ENCODE results near the gene TEAD1. TPM values are rescaled to one million over a fixed set of nuclear protein-coding genes. Genes with fewer than 3 reads are reported as not detected.

The TEAD1 gene
- total RNA-seq, 1 donor: under 0.01 TPM

DNA sequence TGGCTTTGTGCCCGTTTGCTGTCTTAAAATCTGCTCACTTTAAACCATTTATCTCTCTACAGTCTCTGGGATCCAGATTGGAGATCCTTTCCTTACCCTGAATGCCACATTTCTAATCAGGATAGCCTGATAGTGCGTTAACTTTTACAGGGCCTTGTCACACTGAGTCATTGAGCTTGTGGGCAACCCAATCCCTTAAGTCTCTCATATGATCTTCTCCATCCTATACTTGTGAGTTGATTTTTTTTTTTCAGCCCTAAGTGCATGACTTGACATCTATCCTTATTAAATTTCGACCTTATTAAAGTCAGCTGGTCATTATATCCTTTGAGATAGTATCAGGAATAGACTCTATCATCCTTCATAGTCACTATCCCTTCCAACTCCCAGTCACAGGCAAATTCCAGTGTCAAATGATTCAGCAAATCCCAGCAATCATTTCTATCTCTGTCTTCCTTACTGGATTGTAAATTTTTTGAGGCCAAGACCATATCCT lies 57.7 kb downstream of the TEAD1 start:
- DNase-seq (ENCODE audit: low read depth in 2 of 3, low spot score in 2 of 3): no peak

DNA sequence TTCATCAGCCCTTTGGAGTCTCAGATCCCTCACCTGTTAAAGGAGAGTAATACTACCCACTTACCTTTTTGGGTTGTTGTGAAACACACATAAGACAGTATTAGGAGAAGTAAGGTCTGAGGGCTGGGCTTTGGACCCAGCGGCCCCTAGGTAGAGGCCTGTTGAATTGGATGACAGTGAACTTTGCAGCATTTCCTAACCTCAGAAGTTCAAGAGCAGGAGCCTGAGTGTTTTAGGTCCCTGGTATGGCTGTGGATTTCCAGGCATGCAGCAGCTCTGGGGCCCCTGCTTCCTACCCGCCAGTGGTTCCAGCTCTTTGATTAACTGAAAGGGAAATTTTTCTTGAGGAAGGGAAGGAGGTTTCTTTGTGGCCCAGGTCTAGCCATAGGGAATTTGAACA lies 58.9 kb downstream of the TEAD1 start:
- no peak for DNase-seq (ENCODE audit: low read depth in 2 of 3, low spot score in 2 of 3)

DNA sequence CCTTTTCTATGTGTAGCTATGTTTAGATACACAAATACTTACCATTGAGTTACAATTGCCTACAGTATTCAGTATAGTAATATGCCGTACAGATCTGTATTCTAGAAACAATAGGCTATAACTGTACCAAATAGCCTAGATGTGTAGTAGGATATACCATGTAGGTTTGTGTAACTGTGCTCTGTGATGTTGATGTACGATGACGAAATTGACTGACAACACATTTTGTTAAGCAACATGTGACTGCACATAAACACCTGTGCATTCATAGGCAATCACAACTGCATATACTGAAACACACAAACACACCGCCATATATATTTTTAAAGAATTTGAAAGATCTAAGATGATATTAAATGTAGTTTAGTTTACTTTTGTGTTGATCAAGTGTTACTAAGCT lies 60.4 kb downstream of the TEAD1 start:
- no peak for DNase-seq (ENCODE audit: low read depth in 2 of 3, low spot score in 2 of 3)

DNA sequence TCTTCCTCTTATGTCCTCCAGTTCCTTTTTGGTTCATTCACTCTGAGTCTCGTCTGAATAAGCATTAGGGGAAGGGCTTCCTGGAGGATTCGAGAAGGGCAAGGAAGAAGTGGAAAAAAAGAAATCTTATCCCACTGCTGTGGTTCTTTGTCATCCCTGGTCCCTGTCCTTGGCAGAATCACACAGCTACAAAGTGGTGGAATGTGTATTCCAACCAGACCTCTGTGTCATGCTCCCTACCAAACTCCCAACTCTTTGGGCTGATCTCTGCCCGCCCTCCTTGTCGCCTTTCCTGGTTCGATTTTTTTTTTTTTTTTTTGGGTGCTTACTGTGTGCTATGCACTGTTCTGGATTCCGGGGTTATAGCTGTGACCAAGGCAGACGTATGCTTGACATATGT lies 61.0 kb downstream of the TEAD1 start:
- DNase-seq (ENCODE audit: low read depth in 2 of 3, low spot score in 2 of 3): no peak

DNA sequence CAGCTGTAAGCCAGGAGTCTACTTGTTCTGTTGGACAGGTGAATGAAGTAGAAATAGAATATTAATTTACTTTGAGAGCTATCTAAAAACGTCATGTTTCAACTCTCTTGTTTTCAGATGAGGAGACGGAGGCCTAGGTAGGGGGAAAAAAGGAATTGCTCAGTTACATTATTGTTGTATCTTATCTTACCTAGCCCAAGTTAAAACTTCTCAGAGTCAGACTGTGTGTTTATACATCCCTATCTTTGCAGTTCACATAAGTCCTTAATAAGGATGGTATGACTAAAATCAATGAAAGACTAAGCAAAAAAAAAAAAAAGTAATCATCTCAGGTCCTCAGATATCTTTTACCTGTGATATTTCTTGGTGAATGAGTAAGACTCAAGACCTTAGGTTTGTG lies 62.8 kb downstream of the TEAD1 start:
- no peak for DNase-seq (ENCODE audit: low read depth in 2 of 3, low spot score in 2 of 3)

DNA sequence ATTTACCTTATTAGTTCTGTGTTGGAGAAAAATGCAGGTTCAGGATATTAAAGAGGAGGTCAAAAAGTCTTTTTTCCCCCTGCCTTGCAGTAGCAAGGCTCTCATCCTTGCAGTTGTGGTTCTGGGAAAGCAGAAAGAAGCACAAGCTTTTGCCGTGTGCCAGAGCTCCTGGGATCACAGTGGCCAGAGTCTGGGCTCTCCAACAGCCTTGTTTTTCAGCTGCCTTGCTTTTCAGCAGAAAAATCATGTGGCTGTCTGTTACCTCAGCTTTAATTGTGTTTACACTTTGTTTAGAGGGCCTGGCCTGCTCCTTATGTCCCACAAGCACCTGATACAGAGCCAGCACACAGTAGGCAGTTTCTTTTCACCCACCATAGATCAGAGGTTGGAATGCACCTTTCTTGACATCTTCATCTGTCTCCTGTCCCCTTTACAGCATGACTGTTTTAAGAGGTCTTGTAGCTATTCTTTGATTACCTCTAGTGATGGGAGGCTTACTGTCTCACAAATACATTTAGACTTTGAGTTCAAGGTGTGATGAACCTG lies 67.5 kb downstream of the TEAD1 start:
- DNase-seq (ENCODE audit: low read depth in 2 of 3, low spot score in 2 of 3): no peak

DNA sequence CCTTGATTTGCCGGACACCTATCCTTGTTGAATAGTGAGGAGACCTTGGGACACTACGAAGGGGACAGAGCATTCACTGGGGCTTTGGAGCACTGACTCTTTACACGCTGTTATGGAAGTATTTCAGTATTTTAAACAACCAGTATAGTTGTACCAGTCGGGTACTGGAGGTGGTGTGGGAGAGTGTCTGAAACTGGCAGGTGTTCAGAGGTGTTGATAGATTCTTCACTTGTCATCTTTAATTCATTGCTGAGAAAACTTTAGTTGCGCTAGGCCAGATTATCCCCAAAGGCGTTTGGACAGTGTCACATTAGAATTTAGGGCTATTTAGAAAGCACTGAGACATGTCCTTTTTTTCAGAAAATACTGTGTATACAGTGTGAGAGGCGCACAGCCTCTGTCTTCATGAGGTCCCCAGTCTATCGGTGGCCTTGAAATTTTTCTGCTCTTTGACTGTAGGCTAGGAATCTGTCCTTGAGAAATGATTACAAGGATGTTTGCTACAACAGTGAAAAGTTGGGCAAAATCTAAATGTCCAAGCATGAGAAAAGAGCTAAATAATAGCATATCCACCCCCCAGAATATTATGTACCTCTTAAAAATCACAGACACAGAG lies 69.7 kb downstream of the TEAD1 start:
- DNase-seq (ENCODE audit: low read depth in 2 of 3, low spot score in 2 of 3): no peak

DNA sequence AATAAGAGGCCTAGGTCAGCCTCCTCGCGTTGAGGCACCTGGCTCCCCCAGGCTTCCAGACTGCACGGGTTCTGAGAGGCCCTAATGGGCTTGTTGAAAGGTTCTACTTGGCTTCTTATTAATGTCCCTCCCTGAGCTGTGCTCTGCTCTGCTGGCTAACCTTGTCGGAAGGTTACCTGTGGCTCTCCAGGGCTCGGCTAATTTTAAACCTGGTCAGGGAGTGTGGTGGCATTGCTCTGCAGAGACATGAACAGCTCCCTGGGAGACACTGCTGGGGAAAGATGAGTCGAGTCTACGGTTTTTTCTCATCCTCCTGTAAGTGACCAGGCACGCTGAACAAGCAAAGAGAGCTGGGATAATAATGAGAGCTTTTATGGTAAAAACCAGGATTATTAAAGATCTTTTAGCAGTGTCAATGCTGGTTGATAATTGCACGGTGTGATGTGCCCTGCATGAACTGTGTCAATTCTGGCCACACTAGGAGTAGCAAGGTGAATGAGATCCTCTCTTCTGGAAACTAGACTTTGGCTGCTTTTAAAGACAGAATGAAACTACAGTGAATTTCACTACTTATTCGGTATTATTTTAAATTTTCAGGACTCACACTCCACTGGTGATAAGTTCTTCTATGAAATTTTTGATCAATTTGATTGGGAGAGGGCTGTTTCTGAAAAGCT lies 70.7 kb downstream of the TEAD1 start:
- DNase-seq (ENCODE audit: low read depth in 2 of 3, low spot score in 2 of 3): no peak

DNA sequence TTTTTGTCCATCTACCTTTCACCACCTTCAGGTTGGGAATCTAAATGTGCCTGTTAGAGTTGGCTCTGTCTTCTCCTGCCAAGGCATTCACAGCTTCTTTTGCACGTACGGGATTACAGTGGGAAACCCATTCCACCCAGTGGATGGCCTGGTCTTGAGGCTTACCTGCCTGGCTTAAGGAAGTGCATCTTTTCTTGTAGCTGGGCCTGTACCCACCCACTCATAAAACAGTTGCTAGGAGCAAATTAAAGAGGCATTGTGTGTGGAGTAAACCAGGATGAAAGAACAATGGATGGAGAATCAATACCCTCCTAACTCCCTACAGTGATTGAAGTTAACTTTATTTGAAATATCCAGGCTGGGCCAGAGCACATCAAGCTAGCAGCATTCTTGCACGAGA lies 71.6 kb downstream of the TEAD1 start:
- DNase-seq (ENCODE audit: low read depth in 2 of 3, low spot score in 2 of 3): no peak

DNA sequence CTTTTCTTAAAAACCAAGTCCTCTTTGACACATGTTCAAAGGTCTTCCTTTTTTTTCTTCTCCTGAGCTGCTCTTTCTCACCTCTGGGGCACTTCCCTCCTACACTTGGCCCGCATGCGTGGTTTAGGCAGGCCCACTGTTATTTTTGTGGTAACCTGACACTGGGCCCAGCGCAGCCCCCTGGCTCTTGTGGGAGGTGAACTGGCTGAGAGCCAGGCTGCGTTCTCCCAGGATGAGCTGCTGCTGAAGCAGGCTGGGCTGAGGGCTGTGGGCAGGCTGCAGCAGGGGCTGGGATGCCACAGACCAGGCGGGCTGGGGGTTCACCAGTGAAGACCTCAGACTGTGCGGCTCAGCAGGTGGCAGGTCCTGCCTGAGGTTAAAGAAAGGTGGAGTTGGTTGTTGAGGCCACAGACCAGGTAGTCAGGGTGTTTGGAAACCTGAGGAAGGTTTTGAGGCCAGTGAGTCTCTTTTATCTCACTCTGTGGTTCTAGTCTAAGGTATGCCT lies 72.4 kb downstream of the TEAD1 start:
- no peak for DNase-seq (ENCODE audit: low read depth in 2 of 3, low spot score in 2 of 3)

DNA sequence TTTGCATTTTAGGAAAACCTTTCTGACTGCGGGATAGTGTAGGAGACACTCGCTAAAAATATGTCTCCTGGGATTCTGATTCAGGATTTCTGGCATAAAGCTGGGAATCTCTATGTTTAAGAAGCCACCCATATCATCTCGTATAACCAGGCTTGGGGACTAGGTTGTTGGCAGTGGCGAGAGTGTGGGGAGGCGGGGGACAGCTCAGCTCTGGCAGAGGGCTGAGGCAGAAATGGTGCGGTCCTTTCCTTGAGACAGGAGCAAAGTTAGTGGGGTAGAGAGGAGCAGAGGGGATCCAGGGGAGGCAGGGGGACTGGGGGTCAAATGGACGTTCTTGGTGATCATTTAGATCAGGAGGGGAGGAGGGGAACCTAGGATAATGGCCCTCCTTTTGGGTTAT lies 74.3 kb downstream of the TEAD1 start:
- DNase-seq (ENCODE audit: low read depth in 2 of 3, low spot score in 2 of 3): no peak

DNA sequence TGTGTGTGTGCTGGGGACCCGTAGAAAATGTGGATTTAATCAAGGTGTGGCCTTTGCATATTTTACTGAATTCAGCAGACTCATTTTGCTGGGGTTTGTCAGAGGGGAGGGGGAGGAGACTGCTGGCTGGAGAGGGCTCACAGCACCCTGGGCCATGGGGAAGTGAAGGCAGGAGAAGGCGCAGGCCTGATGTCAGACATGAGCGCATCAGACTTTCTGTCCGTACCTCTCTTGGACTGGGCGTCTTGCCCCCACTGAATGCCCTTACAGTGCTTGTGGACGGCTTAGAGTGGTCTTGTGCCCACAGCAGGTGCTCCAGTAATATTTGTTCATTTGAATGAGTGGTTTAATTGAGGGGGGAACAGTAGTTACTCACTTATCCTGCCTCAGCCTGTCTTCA lies 75.2 kb downstream of the TEAD1 start:
- DNase-seq (ENCODE audit: low read depth in 2 of 3, low spot score in 2 of 3): no peak

DNA sequence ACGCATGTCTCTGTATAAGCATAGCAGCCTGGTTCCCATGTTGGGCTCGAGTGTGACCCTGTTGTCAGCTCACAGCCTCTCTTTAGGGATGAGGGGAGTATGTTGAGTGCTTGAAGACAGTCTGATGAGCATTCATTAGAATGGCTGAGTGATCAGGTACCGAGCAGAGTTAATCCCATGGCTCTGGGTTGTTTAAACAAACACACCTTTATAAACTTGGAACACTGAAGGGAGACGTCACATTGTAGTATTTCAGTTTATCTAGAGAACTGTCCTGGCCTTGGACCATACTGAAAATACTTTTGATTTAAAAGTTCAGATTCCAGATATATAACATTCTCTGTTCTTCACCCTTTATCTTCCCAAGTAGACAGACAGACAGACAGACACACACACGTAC lies 76.0 kb downstream of the TEAD1 start:
- DNase-seq (ENCODE audit: low read depth in 2 of 3, low spot score in 2 of 3): no peak

DNA sequence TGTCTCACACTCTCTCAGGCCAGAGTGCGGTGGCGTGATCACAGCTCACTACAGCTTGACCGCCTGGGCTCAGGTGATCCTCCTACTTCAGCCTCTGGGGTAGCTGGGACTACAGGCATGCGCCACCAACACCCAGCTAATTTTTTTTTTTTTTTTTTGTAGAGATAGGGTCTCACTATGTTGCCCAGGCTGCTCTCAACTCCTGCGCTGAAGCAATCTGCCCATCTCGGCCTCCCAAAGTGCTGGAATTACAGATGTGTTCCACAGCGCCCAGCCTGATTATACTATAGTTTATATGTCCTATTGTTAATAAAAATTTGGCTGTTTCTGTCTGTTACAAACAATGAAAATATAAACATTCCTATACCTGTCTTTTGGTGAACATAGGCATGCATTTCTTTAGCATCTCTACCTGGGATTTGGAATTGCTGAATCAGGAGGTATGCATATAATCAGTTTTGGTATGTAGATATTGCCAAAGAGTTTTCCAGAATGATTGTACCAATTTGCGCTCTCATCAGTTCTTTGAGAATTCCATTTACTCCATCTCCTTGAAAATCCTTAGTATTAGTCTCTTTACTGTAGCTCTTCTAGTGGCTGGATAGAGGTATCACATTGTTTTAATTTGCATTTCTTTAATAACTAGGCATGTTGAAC lies 78.8 kb downstream of the TEAD1 start:
- DNase-seq (ENCODE audit: low read depth in 2 of 3, low spot score in 2 of 3): no peak

DNA sequence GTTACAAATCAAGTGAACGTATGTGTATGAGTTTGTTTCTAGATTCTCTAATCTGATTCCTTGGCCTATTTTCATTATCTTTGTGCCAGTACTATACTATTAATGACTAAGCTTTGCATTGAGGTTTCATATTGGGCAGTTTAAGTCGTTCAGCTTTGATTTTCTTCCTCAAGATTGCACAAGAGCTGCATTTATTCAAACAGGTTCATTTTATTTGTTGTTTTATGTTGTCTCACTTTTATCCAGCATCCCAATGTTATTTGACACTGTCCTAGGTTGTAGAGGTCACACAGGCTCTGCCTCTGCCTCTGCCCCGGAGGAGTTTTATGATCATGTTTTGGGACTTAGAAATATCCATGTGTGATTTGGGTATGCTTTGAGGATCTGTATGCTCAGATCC lies 79.8 kb downstream of the TEAD1 start:
- no peak for DNase-seq (ENCODE audit: low read depth in 2 of 3, low spot score in 2 of 3)

DNA sequence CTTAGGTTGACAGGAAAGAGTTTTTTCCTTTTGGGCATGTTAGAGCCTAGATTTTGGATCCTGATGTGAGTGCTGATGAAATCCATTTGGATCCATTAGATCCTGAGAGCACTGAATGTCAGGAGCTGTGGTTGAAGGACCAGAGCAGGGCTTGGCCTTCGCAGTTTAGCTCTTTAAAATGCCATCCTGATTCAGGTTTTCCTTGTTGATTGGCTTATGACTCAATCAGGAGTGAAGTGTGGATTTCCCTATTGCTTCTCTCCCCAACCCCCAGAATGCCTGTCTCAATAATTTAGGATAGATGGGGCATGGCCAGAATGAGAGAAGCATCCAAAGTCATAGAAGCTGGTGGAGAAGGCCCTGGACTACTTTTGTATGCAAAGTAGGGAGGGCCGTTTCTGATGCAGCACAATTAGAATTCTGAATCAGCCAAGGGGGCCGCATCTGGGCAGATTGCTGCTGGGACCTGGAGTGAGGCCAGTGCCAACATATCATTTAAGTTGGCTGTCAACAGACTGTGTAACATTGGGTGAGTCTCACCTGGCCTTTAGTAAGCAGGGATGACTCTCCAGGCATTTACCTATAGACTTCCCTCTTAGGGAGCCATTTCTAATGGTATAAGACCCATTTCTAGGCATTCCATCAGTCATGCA lies 80.5 kb downstream of the TEAD1 start:
- DNase-seq (ENCODE audit: low read depth in 2 of 3, low spot score in 2 of 3): no peak

DNA sequence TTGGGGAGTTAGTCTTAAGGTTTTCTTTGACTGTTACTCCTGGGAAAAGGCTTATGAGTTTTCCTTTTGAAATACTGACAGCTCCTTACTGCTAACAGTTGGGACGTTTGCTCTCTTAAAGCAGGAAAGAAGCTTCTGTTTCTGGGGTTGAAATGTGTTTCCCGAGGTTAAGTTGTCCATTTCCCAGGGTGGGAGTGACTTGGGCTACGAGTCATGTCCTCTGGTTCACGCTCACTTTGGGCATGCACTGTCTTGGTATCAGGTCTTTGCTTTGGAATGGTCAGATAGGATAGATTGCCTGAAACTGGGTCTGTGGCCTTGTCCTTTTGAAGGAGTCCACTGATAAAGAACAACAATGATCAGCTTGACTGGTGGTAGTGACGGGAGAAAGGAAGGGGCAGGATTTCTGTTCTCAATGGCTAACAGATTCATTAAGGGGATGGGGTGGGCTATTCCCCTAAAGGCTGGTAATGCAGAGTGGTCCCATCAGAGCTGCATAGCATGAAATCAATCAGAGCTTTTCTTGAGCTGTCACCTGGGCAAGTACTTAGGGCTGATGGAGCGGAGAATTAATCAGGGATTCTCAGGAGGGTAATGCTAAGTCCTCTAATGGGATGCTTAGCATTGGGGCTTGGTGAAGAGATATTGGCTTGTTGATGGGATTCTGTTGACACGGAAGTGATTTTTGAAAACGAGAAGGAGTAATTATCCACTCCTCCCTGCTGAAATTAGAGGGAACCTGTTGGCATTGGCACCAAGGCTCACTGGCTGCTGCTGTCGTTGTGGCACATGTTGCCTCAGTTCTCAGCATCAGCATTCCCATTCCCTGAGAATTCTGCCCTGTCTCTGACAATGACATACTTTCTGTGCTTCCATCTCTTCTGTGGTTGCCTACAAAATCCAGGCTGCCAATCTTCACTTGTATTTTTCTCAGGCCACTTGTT lies 81.6 kb downstream of the TEAD1 start:
- DNase-seq (ENCODE audit: low read depth in 2 of 3, low spot score in 2 of 3): no peak

DNA sequence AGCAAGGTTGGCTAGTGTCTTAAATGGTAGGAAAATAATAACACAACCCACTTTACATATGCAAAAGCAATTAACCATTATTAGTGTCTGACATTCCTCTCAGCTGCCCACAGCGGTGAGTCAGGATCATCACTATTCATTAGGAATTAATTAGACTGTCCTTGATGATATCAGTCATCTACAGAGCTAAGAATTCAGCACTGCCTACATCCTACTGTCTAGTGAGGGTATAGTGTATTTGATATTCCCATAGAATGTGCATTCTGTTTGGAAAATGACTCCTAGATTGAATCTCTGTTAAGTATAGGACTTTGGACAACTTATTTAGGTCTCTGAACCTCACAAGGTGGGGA lies 82.2 kb downstream of the TEAD1 start:
- no peak for DNase-seq (ENCODE audit: low read depth in 2 of 3, low spot score in 2 of 3)

DNA sequence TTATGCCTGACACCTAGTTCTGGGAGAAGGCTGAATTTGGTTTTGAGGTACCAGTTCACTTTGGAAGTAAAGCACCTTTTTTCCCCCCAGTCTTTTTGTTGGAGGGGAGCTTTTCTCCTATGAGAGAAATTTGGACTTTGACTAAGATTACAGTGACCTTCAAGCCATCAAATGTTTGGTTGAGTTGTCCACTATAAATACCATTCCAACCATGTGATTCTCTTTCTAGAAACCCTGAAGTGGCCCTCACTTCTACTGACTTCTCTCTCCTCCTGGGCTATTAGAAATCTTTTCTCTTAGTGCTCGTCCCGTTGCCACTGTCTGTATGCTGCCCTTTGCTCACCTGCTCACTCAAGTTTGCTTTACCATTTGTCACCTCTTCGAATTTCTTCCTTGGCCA lies 82.6 kb downstream of the TEAD1 start:
- no peak for DNase-seq (ENCODE audit: low read depth in 2 of 3, low spot score in 2 of 3)

DNA sequence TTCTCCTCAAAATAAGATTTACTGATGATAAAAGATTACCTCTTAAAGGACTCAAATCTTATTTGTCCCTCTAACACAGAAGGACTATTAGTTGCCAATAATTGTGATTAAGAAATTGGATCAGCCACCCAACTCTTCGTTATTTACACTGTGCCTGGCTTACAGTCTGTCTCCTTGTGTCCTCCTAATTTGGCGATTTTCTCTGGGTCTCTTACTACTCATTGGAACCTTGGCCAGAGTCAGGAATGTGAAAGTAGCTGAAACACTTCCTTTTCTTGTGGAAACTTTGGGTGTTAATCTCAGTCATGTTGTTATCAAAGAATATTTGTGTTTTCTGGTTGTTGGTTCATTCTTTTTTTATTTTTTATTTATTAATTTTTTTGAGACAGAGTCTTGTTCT lies 83.2 kb downstream of the TEAD1 start:
- no peak for DNase-seq (ENCODE audit: low read depth in 2 of 3, low spot score in 2 of 3)
